MV-4-11 (cell line): ENCODE data around the gene RAB11B.
"Not testable (repeated sequence)": the region's sequence is repeated elsewhere in the genome, so short reads cannot be mapped to it uniquely, and the experiment has no call there.

Experiments
- DNase-seq: peaks from one replicate; lab custom pipeline; 2025; lab: John Stamatoyannopoulos, UW

Gene RAB11B

DNA sequence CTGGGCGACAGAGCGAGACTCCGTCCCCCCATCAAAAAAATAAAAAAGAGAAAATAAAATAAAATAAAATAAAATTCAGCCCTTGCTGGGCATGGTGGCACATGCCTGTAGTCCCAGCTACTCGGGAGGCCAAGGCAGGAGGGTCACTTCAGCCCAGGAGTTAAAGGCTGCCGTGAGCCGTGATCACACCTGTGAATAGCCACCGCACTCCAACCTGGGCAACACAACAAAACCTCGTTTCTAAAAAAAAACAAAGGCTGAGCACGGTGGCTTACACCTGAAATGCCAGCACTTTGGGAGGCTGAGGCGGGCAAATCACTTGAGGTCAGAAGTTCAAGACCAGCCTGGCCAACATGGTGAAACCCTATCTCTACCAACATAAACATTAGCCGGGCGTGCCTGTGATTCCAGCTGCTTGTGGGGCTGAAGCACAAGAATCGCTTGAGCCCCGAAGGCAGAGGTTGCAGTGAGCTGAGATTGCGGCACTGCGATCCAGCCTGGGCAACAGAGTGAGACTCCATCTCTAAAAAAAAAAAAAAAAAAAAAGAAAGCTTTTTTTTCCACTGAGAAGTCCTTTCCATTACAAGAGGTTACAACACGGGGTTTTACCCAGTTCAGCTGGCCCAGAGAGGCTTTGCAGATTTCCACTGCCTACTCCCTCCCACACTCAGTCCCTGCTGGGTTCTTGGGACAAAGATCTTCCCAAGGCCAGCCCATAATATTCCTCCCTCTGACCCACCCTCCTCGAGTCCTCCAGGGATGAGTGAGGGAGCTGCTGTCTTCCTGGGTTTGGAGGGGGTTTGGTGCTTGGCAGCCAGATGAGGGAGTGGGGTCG, 19.8 kb upstream of the RAB11B start:
- no peak for DNase-seq

DNA sequence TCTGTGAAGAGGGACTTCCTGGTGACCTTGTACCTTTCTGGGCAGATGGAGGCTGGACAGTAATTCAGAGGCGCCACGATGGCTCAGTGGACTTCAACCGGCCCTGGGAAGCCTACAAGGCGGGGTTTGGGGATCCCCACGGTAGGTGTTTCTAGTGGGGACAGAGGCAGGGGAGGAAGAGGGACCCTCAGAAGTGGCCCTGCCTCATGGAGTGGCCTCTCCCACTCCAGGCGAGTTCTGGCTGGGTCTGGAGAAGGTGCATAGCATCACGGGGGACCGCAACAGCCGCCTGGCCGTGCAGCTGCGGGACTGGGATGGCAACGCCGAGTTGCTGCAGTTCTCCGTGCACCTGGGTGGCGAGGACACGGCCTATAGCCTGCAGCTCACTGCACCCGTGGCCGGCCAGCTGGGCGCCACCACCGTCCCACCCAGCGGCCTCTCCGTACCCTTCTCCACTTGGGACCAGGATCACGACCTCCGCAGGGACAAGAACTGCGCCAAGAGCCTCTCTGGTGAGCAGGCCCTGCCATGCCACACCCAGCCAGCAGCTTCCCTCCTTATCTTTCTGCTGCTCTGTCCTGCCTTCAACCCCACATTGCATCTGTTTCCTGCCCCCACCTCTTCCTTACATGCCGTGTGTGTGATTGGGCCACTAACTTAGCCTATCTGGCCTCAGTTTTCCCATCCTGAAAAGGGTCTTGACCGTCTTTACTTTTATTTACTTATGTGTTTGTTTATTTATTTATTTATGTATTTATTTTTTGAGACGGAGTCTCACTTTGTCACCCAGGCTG, 19.0 kb upstream of the RAB11B start:
- DNase-seq, result no peak

DNA sequence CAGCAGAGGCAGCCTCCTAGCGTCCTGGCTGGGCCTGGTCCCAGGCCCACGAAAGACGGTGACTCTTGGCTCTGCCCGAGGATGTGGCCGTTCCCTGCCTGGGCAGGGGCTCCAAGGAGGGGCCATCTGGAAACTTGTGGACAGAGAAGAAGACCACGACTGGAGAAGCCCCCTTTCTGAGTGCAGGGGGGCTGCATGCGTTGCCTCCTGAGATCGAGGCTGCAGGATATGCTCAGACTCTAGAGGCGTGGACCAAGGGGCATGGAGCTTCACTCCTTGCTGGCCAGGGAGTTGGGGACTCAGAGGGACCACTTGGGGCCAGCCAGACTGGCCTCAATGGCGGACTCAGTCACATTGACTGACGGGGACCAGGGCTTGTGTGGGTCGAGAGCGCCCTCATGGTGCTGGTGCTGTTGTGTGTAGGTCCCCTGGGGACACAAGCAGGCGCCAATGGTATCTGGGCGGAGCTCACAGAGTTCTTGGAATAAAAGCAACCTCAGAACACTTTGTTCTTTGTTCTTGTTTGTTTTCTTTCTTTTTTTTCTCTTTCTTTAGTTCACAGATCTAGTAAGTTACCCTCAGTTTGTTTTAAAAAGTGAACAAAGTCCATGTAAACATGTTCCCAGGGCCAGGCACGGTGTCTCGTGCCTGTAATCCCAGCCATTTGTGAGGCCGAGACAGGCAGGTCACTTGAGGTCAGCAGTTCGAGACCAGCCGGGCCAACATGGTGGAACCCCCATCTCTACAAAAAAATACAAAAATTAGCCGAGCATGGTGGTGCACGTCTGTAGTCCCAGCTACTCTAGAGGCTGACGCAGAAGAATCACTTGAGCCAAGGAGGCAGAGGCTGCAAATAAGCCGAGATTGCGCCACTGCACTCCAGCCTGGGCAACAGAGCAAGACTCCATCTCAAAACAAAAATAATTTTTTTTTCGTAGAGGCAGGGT, 16.0 kb upstream of the RAB11B start:
- DNase-seq, result no peak

DNA sequence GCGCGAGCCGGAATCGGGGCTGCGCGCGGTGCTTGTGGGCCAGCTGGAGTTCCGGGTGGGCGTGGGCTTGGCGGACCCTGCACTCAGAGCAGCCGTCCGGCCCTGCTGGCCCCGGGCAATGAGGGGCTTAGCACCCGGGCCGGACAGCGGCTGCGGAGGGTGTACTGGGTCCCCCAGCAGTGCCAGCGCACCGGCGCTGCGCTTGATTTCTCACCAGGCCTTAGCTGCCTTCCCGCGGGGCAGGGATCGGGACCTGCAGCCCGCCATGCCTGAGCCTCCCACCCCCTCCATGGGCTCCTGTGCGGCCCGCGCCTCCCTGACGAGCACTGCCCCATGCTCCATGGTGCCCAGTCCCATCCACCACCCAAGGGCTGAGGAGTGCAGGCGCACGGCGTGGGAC, 14.4 kb upstream of the RAB11B start:
- not testable (repeated sequence) for DNase-seq

DNA sequence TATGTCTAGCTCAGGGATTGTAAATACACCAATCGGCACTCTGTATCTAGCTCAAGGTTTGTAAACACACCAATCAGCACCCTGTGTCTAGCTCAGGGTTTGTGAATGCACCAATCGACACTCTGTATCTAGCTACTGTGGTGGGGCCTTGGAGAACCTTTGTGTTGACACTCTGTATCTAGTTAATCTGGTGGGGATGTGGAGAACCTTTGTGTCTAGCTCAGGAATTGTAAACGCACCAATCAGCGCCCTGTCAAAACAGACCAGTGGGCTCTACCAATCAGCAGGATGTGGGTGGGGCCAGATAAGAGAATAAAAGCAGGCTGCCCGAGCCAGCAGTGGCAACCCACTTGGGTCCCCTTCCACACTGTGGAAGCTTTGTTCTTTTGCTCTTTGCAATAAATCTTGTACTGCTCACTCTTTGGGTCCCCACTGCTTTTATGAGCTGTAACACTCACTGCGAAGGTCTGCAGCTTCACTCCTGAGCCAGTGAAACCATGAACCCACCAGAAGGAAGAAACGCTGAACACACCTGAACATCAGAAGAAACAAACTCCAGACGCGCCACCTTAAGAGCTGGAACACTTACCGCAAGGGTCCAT, 13.7 kb upstream of the RAB11B start:
- DNase-seq, result not testable (repeated sequence)

DNA sequence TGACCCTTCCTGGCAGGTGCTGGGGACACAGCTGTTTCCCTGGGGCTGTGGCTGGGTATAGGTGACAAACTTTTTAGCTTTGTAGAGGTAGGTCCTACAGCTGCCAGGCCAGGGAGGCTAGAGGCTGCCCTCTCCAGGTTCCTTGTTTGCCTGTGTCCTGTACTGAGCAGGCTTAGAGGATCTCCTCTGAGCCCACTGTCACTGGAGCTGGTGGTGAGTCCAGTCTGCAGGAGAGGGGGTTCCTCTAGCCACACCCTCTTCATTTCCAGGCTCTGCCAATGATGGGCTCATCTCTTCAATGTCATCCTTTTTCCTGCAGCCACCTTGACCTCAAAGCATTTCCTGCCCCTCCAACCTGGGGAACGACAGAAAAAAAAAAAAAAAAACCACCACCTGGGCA, 12.6 kb upstream of the RAB11B start:
- no peak for DNase-seq

DNA sequence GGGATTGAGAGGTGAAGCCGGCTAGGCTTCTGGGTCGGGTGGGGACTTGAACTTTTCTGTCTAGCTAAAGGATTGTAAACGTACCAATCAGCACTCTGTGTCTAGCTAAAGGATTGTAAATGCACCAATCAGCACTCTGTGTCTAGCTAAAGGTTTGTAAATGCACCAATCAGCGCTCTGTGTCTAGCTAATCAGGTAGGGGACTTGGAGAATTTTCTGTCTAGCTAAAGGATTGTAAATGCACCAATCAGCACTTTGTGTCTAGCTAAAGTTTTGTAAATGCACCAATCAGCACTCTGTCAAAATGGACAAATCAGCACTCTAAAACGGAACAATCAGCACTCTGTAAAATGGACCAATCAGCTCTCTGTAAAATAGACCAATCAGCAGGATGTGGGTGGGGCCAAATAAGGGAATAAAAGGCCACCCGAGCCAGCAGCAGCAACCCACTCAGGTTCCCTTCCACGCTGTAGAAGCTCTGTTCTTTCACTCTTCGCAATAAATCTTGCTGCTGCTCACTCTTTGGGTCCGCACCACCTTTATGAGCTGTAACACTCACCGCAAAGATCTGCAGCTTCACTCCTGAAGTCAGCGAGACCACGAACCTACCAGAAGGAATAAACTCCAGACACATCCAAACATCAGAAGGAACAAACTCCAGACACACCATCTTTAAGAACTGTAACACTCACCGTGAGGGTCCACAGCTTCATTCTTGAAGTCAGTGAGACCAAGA, 10.8 kb upstream of the RAB11B start:
- DNase-seq, result not testable (repeated sequence)

DNA sequence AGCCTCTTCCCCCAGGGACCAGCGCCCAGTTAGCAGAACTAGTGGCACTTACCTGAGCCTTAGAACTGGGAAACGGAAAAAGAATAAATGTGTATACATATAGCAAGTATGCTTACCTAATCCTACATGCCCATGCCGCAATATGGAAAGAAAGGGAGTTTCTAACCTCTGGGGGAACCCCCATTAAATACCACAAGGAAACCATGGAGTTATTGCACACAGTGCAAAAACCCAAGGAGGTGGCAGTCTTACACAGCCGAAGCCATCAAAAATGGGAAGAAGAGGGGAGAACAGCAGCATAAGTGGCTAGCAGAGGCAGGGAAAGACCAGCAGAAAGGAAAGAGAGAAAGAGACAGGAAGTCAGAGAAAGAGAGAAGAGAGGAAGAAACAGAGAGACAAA, 5.6 kb upstream of the RAB11B start:
- peak; percentile 44 for DNase-seq

DNA sequence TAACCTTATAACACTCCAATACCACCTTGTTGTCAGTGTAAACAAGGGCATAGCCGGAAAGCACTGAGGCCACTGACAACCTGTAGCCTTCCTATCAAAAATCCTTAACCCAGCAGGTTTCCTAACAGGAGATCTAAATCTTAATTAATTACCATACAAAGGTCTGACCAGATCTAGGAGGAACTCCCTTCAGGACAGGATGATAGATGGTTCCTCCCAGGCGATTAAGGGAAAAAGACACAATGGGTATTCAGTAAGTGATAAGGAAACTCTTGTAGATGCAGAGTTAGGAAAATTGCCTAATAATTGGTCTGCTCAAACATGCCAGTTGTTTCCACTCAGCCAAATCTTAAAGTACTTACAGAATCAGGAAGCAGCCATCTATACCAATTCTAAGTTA, 5.1 kb upstream of the RAB11B start:
- DNase-seq, result peak; percentile 31

DNA sequence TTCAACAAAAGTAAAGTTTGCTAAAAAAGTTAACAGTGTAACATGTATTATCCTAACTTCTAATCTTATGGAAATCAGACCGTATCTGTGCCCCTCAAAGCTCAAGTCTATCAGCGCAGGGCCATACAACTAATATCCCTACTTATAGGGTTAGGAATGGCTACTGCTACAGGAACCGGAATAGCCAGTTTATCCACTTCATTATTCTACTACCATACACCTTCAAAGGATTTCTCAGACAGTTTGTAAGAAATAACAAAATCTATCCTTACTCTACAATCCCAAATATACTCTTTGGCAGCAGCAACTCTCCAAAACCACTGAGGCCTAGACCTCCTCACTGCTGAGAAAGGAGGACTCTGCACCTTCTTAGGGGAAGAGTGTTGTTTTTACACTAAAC, 4.6 kb upstream of the RAB11B start:
- not testable (repeated sequence) for DNase-seq

DNA sequence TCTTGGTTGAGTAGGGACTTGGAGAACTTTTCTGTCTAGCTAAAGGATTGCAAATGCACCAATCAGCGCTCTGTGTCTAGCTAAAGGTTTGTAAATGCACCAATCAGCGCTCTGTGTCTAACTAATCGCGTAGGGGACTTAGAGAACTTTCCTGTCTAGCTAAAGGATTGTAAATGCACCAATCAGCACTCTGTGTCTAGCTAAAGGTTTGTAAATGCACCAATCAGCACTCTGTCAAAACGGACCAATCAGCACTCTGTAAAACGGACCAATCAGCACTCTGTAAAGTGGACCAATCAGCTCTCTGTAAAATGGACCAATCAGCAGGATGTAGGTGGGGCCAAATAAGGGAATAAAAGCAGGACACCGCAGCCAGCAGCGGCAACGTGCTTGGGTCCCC, 3.7 kb upstream of the RAB11B start:
- not testable (repeated sequence) for DNase-seq

DNA sequence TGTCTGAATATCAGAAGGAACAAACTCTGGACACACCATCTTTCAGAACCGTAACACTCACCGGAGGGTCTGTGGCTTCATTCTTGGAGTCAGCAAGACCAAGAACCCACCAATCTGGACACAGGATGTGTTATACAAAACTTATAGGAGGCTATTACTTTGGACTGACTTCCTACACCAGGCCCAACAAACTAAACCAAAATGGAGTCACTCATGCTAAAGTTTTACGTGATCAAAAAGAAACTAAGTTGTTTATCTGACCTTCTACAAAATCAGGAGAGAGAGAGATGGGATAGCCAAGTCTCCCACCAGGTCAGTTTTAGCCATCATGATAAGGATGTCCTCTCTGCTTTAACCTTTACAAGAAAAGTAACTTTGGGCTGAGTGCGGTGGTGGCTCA, 3.2 kb upstream of the RAB11B start:
- DNase-seq, result no peak

DNA sequence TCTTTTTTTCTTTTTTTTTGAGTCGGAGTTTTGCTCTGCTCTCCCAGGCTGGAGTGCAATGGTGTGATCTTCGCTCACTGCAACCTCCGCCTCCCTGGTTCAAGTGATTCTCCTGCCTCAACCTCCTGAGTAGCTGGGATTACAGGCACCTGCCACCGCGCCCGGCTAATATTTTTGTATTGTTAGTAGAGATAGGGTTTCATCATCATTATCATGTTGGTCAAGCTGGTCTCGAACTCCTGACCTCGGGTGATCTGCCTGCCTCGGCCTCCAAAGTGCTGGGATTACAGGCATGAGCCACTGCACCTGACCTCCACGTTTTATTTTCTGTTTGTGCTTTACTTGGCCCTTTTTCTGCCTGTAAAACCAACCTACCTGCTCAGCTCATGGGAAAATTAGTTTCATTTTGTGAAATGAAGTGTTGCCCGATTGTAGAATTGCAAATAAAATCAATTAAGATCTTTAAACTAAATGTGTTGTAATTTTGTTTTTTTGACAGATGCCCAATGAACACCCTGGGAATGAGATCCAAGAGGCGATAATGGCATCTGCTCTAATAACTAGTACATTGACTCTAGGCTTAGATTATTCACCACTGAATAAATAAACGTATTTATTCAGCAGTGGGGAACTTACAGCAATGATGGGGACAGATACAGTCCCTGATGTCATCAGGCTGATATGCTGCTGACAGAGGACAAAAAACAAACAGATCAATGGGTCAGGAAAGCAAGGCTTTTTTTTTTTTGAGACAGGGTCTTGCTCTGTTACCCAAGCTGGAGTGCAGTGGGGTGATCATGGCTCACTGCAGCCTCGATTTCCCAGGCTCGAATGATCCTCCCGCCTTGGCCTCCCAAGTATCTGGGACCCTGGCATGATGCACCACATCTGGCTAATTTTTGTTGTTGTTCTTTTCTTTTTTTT, 2.2 kb upstream of the RAB11B start:
- DNase-seq, result no peak

DNA sequence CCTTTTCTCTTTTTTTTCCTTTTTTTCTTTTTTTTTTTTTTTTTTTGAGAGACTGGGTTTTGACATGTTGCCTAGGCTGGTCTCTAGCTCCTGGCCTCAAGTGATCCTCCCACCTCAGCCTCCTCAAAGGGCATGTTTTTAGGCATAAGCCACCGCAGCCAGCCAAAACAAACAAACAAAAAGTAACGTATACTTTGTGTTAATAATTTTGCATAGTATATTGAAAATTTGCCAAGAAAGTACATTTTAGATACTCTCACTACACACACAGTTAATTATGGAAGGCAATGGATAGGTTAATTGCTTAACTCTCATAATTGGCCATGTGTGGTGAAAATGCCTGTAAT, 1.6 kb upstream of the RAB11B start:
- no peak for DNase-seq

DNA sequence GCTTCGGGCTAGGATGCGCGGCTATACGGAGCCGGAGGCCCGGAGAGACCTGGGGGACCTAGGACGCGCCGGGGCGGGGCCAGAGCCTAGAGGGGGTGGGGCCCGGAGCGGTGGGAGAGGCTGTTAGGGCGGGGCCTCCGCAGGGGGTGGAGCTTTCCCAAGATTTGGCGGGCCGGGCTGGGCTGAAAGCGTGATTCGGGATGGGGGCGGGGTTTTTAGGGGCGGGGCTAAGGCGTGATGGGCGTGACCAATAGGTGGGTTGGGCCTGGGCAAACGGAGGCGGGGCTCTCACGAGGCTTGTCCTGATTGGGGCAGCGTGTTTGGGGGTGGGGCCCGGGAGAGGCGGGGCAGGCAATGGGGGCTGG, 439 bp downstream of the RAB11B start:
- DNase-seq, result peak; percentile 88

DNA sequence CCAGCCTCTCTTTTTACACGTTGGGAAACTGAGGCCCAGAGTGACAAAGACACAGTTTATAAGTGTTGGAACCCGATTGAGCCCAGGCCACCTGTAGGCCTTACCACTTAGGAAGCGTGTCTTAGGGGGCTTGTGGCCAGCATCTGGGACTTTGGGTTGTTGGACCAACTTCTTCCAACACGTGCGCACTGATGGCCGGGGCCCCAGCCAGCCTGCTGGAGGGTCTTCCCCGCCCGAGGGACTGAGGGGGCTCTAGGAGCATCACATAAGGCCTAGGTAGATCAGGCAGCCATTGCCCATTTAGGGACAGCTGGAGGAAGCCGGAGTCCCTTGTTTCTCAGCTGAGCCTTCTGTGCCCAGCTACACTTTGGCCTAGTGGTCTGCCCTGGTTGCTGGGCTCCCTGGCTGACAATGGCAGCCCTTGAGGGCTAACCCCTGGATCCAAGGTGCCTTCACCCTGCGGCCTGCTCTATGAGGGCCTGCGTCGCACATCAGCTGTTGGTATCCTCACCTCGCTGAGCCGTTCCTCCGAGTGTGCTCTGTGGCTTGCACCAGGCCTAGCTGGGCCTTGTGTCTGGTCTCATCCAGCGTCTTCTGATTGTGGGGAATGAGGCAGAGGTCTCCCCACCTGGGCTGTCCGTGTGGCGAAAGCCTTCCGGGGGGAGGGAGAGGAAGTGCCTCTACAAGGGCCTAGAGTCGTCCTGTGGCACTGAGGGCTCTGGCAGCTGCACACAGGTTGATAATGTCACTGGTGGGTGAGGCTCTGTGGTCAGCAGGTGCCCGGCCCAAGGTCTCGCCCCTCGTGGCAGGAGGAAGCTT, 1.2 kb downstream of the RAB11B start:
- DNase-seq, result no peak

DNA sequence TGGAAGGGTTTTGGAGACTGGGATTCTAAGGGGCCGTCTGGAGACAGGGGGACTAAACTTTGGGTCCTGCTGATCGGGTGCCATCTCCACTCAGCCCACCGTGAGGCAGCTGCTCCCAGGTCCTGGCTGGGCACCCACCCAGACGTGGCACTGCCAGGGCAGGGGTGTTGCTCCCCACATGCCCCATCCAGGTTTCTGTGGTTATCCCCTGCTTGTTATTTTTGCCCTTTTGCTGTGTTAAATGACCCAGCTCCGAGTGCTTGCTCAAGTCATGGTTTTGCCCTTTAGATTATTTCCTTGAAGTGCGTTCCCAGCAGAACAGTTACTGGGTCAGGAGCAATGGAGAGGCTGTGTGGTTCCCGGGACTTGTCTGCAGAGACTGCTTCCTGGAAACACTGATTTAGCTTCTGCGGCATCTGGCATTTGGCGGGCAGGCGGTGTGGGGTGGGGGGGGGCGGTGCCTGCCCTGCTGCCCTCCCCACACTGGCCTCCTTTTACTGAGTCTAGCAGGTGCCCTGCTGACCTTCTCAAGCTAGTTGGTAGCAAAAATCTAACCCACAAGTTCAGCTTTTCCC, 1.9 kb downstream of the RAB11B start:
- DNase-seq, result no peak

DNA sequence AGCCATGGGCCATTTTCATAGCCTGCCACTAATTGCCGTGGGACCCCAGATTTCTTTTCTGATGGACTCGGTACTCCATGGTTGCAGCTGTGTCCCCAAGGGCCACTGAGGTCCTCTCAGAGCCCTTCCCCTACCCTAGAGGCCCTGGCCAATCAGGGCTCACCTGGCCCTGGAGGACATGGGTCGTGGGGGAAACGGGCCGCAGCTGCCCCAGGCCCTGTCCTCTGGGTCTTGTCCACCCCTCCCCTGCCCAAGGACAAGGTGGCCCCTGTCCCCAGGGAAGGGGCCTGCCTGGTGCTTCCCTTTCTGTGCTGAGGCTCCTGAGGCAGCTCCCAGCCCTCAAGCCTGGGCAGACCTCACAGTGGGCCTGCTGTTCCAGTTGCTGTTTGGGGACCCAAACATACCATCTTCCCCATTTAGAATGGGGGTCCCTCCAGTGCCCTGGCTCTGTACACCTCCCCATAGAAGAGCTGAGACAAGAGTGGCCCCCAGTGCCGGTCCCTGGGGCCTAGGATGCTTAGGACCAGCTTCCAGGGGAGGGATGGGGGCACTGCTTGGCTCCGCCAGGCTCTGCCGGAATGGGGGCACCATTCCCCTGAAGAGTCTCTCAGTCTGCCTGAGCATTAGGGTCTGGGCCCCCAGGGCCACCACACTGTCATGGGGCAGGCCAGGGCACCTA, 3.2 kb downstream of the RAB11B start:
- DNase-seq, result no peak
